Epithelial cell of esophagus (primary cell): Measurements from ENCODE around the gene TAS2R40.
A peak's percentile ranks its signal among the peaks of the same experiment; 100 is the strongest.
"Not testable (repeated sequence)": the region's sequence is repeated elsewhere in the genome, so short reads cannot be mapped to it uniquely, and the experiment has no call there.

Experiments used
- DNase-seq: peaks from one replicate; pipeline ENCODE4 v3.0.0; 2010; ENCODE audit warnings: low read depth
- H3K4me3 ChIP-seq: 2 replicates; pipeline ENCODE4 v1.5.1; 2011; ENCODE audit warnings: mild to moderate bottlenecking, low read length, control low read depth
- TF ChIP-seq, protein P1 (sequence below): IDR thresholded peaks from 2 replicates; pipeline ENCODE4 v1.5.1; 2011; ENCODE audit warnings: low read depth, mild to moderate bottlenecking, low read length, control low read depth, inconsistent platforms; ENCODE audit not compliant: insufficient read depth; ENCODE audit errors: missing control alignments

The TAS2R40 gene

DNA sequence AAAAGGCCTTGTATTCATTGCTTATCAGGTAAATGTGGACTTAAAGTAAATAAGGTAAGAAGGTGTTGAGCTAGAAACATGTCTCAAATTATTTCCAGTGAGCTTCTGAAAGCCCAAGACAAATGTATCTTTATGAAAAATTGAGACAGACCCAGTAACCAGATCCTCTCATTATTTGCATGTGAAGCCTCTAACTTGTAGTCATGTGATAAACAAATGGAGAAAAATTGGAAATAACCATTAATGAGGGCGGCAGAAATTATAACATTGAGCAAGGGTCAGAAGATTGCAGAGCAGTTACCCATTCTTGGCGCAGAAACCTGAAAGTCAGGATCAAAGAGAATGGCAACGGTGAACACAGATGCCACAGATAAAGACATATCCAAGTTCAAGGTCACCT lies at the start of gene TAS2R40:
TAS2R40 (plus strand) TSS at position 301 of the 400 bp plus-strand sequence; CDS start at position 343, 42 bp downstream.
- TF ChIP-seq, protein P1, sequence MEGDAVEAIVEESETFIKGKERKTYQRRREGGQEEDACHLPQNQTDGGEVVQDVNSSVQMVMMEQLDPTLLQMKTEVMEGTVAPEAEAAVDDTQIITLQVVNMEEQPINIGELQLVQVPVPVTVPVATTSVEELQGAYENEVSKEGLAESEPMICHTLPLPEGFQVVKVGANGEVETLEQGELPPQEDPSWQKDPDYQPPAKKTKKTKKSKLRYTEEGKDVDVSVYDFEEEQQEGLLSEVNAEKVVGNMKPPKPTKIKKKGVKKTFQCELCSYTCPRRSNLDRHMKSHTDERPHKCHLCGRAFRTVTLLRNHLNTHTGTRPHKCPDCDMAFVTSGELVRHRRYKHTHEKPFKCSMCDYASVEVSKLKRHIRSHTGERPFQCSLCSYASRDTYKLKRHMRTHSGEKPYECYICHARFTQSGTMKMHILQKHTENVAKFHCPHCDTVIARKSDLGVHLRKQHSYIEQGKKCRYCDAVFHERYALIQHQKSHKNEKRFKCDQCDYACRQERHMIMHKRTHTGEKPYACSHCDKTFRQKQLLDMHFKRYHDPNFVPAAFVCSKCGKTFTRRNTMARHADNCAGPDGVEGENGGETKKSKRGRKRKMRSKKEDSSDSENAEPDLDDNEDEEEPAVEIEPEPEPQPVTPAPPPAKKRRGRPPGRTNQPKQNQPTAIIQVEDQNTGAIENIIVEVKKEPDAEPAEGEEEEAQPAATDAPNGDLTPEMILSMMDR: no peak
- H3K4me3 ChIP-seq: no peak within 1 kb of the TSS
- DNase-seq: no peak

DNA sequence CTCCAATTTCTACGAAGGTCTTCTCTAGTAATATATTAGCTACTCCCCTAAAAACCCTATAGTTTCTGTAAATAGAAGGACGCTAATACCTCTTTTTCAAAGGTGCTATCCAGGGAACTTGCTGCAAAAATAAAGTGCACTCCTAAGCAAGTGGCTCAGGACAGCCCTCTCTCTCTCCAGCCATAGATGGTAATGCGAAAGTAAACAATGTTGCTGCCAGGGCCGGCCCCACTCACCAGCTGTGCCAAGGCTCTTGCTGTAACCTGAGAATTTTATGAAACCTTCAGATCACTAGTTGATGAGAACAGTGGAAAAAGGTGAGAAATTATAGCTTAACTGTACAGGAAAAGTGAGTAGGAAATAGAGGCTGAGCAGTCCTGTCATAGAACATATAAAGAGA lies 49.5 kb upstream of the TAS2R40 start:
- TF ChIP-seq, protein P1: no peak
- peak; percentile 49 for DNase-seq
- no peak overlapping the region for H3K4me3 ChIP-seq

DNA sequence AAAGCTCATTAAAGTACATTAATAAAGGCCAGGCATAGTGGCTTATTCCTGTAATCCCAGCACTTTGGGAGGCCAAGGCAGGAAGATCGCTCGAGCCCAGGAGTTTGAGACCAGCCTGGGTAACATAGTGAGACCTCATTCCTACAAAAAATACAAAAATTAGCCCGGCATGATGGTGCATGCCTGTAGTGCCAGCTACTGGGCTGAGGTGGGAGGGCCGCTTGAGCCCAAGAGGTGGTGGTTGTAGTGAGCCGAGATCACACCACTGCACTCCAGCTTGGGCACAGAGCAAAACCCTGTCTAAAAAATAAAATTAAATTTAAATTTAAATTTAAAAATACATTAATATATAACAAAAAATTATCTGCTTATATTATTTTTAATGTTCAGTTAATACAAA lies 45.7 kb upstream of the TAS2R40 start:
- no peak overlapping the region for H3K4me3 ChIP-seq
- DNase-seq: no peak
- TF ChIP-seq, protein P1: no peak

DNA sequence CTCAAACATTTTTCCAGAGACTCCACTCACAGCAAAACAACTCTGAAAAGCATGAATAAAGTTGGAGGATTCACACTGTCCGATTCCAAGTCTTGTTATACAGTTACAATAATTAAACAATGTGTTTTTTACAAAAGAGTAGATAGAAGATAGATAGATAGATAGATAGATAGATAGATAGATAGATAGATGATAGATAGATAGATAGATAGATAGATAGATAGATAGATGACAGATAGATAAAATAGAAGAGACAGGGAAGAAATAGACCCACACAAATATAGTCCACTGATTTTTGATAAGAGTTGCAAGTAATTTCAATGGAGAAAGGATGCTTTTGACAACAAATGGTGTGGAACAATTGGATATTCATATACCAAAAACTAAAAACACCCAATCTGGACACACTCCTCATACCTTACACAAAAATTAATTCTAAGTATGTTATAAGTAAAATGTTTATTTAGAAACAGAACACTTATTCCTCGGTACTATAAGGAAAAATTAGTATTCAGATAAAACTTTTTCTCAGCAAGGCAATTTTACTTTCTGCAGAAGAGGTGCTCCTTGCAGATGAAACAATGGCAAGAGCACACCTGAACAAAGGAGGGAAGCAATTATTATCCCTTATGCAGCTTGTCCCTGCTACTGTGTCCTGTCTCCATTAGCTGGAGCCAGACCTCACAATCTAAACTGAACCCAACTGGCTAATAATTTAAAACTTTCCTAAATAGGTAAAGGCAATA lies 44.3 kb upstream of the TAS2R40 start:
- TF ChIP-seq, protein P1: no peak
- DNase-seq: no peak
- H3K4me3 ChIP-seq: no peak overlapping the region

DNA sequence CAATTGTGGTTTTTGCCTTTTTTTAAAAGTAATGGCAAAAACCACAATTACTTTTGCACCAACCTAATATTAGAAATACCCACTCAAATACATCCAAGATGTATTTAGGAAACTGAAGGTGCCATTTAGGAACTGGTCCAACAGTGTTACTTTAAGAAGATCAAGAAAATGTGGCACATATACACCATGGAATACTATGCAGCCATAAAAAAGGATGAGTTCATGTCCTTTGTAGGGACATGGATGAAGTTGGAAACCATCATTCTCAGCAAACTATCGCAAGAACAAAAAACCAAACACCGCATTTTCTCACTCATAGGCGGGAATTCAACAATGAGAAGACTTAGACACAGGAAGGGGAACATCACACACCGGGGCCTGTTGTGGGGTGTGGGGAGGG lies 41.1 kb upstream of the TAS2R40 start:
- not testable (repeated sequence) for H3K4me3 ChIP-seq, DNase-seq

DNA sequence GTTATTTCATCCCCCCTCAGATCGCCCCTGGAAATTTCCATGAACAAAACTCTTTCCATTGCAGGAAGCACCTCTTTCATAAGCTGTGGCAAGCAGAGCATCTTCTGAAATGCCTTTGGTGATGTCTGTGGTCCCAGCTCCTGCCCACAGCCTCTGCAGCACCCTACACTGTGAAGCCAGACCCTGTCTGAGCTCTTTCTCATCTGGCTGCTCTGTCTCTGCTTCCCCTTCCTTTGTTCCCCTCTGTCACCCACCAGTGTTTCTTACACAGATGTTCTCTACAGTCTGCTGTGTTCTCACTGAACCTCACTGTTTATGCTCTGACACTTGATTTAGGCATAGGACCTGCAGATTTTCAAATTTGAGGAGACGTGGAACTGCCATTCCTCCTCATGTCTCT lies 40.5 kb upstream of the TAS2R40 start:
- no peak overlapping the region for H3K4me3 ChIP-seq
- no peak for DNase-seq
- TF ChIP-seq, protein P1: no peak

DNA sequence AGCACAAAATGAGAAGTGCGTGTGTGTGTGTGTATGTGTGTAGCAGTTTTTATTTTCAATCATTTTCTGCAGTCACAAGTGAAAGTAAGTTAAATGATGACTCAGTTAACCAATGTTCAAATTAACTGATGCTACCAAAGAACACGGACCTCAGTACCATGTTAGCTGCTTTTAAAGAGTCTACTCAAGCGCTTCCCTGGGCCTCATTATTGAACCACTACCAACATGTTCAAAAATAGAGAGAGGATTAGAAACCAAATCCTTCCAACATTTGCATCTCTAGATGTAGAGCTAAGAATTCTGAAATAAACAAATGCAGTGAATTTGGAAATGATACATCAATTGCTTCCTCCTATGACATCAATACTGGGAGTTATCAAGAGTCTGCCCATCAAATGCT lies 38.8 kb upstream of the TAS2R40 start, which contains the start of gene TAS2R39:
TAS2R39 (plus strand) TSS at position 396 of the 400 bp plus-strand sequence; CDS start at position 396, 0 bp downstream.
- H3K4me3 ChIP-seq: no peak within 1 kb of the TSS
- TF ChIP-seq, protein P1: no peak
- no peak for DNase-seq
